ENCODE results near the gene AGPAT2.
"Not testable (repeated sequence)": the region's sequence is repeated elsewhere in the genome, so short reads cannot be mapped to it uniquely, and the experiment has no call there.

AGPAT2 gene

DNA sequence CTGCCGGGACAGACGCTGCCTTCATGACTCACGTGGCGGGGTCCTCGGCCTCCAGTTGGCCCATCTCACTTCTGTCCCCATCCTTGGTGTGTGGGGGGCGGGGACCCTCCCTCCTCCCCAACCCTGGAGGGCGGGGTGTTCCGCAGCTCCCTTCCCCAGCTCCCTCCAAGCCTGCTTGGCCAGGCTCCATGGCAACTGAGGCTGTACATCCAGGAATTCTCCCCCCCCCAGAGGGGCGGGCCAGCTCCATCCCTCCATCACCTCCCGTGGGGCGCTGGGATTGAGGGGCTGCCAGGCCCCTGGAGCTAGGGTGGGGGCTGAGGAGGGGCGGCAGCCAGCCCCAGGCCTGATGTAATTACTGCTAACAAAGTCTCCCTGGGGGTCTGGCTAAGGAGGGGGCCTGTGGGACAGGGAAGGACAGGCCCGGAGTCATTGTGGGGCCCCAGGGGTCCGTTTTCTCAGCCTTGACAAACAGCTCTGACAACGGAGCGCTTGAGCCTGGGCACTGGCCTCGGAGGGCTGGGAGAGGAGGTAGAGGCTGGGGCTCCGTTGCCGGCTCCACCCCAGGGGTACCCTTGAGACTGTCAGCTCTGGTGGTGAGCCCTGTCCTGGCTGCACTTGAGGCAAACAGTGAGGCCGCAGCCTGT, 33.1 kb upstream of the AGPAT2 start:
- DNase-seq (ENCODE audit: low read depth) = no peak

GRCh38 chr9:136719195-136719880, 32.1 kb upstream of the AGPAT2 start:
- DNase-seq (ENCODE audit: low read depth) = no peak

DNA sequence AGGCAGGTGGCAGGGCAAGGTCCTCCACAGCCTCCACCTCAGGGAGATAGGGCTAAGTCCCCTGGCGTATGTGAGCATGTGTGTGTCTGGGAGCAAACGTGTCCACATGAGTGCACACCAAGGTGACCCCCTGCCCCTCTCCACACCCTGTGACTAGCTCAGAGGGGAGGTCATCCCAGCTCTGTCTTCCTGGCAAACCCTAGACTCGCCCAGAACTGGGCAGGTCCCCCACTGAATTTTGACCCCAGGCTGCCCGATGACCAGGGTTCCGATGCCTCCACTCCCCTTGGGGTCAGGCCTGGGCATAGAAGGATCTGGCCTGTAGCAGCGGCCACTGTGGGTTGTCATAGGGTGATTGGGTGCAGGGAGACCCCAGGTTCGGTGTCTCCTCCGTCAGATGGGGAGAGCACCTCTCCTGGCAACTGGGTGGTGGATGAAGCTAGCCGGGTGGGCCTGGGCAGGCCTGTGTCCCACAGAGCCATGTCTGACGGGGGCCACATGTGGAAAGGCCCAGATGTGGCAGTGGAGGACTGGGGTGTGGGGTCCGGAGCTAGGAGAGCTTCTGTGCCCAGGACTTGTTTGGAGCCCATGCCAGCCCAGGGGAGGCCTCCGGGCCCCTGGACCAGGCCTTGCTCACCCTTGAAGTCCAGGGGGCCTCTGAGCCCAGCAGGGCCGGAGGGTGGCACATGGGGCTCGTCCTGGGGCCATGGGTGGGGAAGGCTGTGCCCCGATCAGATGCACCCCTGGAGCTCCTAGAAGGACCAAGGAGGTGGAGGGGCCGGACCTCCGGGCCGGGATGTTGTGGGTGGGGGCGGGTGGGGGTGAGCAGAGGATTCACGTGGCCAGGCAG, 31.3 kb upstream of the AGPAT2 start:
- DNase-seq (ENCODE audit: low read depth) = no peak

- DNase-seq (ENCODE audit: low read depth) = no peak
Observed at GRCh38 chr9:136717399-136717798, 30.1 kb upstream of the AGPAT2 start.

DNA sequence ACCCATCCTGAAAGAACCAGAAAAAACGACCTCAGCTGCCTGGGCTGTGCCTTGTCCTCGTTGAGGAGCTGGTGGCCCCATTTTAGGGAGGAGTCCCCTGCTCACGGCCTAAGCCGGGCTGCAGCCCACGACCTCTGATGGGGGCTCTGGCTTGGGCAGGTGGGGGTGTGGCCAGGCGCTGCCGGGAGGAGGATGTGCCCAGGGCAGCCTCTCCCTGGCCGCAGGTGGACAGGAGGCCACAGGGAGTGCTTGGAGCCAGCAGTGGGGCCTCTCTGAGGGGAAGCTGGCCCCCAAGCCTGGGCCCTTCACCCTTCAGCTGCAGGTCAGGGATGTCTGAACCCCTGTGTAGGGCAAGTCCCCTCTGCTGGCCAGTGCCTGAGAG, 27.6 kb upstream of the AGPAT2 start:
- DNase-seq (ENCODE audit: low read depth) = no peak

GRCh38 chr9:136714096-136714892, 27.0 kb upstream of the AGPAT2 start:
- no peak for DNase-seq (ENCODE audit: low read depth)

DNA sequence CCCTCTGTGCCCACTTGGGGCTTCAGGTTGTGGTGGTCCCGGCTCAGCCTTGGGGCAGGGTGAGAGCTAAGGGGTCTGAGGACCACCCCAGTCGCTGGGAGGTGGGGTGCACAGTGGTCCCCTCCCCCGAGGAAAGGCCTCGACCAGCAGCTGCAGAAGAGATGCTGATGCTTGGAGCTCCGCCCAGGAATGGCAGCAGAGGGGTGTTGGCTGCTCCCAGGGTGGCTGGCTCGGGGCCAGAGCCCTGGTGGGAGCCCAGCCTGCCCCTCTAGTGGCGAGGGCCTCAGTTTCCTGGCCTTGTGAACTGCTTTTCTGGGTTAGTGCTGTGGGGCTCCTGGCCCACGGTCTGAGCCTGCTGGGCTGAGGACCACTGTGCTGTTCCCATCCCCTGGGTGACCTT, 26.3 kb upstream of the AGPAT2 start:
- no peak for DNase-seq (ENCODE audit: low read depth)

- DNase-seq (ENCODE audit: low read depth) = no peak
Observed at GRCh38 chr9:136712690-136713544, 25.7 kb upstream of the AGPAT2 start.

DNA sequence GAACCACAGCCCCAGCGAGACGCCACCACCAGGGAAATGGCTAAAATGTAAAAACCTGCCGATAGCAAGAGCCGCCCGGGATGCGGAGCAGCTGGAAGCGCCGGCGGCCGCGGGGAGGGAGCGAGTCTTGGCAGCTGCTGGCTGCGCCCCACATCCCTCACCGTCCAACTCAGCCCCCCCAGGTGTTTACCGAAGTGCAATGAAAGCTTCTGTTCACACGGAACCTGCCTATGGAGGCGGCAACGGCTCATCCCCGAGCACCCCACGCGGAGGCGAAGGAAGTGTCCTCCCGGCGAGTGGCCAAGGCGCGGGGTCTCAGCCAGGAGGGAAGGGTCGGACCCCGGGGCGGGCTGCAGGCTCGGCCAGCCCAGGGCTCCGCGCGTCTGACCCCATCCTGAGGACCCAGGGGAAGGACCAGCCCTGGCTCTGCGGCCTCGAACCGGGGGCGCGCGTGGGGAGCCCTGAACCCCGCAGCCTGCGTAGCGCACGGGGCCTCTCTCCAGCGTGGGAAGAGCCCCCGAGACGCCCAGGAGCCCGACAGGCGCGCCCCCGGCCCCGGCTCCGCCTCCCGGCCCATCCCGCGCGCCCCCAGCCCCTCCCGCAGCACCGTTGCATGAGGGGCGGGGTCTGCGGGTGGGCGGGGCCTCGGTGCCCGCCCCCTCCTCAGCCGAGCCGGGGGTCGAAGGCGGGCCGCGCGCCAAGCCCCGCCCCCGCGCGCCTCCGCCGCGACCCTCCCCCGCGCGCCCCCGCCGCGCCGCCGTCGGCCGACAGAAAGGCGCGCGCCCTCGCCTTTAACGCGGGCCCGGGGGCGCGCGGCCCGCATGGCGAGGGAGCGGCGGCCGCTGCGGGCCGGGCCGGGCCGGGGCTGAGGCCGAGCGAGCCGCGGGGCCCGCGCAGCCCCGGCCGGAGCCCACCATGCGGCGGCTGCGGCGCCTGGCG, 24.8 kb upstream of the AGPAT2 start, which contains the start of gene DIPK1B:
TSS of gene DIPK1B (plus strand) at position 822 of the 939 bp plus-strand sequence. CDS start at position 916, 94 bp downstream.
- no peak for DNase-seq (ENCODE audit: low read depth)

GRCh38 chr9:136711219-136711648, 24.0 kb upstream of the AGPAT2 start:
- not testable (repeated sequence) for DNase-seq (ENCODE audit: low read depth)

GRCh38 chr9:136710543-136710942, 23.3 kb upstream of the AGPAT2 start:
- DNase-seq (ENCODE audit: low read depth) = no peak

DNA sequence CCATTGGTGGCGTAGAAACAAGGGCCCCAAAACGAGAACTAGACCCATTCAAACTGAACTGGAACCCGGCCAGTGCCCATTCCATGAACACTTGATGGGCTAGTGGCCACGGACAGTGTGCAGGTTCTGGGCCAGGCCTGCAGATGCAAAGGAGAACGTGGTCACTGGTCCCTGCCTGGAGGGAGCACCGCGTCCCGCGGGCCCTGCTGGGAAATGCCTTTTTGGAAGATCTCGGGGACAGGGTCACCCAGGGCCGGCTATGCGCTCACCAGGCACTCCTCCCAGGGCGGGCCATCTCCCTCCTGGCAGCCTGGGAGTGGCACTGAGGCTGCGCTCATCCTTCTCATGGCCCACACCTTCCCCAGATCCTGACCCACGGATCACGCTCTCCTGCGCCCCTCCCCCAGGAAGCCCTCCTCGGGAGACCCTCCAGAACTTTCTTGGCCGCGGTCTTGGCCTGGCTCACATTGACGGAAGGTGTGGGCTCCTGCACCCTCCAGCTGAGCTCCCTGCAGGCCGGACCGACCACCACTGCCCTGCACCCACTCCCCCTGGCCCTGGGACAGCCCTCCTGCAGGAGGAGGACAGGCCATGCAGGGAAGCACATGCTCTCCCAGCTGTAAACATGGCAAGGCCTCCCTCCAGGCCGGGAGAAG, 22.3 kb upstream of the AGPAT2 start:
- DNase-seq (ENCODE audit: low read depth) = no peak

- no peak for DNase-seq (ENCODE audit: low read depth)
Observed at GRCh38 chr9:136707849-136708517, 20.7 kb upstream of the AGPAT2 start.

DNA sequence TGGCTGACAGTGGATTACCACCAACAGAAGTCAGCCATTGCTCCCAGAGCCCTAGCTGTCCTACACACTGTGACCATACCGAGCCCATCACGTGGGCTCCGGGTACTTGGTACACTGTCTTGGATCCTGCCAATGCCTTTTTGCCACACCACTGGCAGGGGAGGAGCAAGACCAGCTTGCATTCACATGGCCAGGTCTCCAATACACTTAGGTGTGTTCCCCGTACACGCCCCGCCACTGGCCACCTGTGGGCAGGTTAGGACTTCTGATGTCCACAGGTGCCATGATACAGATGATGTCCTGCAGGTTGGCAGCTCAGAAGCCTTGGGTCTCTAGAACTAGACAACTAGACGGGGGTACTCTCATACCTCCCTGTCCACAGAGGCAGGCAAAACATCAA, 19.8 kb upstream of the AGPAT2 start:
- no peak for DNase-seq (ENCODE audit: low read depth)

GRCh38 chr9:136705564-136705963, 18.3 kb upstream of the AGPAT2 start:
- no peak for DNase-seq (ENCODE audit: low read depth)

GRCh38 chr9:136704741-136705140, 17.5 kb upstream of the AGPAT2 start:
- DNase-seq (ENCODE audit: low read depth) = not testable (repeated sequence)

- DNase-seq (ENCODE audit: low read depth) = no peak
Observed at GRCh38 chr9:136703276-136703860, 16.1 kb upstream of the AGPAT2 start.

- no peak for DNase-seq (ENCODE audit: low read depth)
Observed at GRCh38 chr9:136701668-136702053, 14.4 kb upstream of the AGPAT2 start.
